ENCODE results near the gene TRPV5.

GRCh38 chr7:142959202-142959601 is 25.7 kb upstream of the TRPV5 start:
- TF ChIP-seq TAF1 (conservative IDR thresholded peaks at IDR 0.05) (no peak), CTCF (IDR thresholded peaks at IDR 0.05; ENCODE audit: low read depth, low read length, missing input control) (no peak), JUND (IDR thresholded peaks at IDR 0.05) (no peak), MAX (IDR thresholded peaks at IDR 0.05) (no peak)

Data from liver (tissue), 3 donors.